HG03159 (cell line): ENCODE results near the gene FRMD4A.

Experiments used
- ATAC-seq: cut with Tn5 transposase; IDR thresholded peaks from one replicate; pipeline ENCODE4 v1.9.1; 2021; ENCODE audit warnings: mild to moderate bottlenecking, moderate library complexity; ENCODE audit not compliant: unreplicated experiment

FRMD4A gene

DNA sequence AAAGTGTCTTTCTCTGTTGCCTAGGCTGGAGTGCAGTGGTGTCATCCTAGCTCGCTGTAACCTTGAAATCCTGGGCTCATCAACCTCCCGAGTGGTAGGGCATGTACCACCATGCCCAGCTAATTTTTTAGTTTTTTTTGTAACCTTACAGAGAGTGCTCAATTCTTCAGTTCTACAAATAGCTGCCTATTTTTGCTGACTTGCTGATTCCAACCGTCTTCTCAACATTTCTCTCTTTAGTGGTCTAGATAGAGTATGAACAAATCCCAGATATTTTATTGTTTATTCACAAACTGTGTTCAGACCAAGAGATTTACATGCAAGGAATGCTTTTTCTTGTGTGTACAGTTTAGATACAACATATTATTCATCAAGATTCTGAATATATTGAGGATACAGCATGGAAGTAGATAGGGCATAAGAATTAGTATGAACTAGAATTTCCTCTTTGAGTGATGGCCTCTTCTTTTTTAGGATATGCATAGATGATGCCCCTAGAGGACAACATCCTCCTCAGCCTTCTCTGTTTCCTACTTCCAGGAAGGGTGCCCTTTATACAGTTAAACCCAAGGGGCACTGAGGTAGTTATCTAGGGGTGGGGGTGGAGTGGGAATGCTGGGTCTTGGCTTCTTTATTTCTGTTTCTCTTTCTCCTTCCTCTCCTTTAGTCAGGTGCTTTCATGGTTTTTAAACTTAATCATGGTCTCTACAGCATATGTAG, 717.9 kb downstream of the FRMD4A start:
- ATAC-seq: no peak

GRCh38 chr10:13608246-13608853, 722.4 kb downstream of the FRMD4A start:
- no peak for ATAC-seq

GRCh38 chr10:13604357-13605040, 726.2 kb downstream of the FRMD4A start:
- ATAC-seq: no peak

- no peak for ATAC-seq
Observed at GRCh38 chr10:13597909-13598308, 732.8 kb downstream of the FRMD4A start.

DNA sequence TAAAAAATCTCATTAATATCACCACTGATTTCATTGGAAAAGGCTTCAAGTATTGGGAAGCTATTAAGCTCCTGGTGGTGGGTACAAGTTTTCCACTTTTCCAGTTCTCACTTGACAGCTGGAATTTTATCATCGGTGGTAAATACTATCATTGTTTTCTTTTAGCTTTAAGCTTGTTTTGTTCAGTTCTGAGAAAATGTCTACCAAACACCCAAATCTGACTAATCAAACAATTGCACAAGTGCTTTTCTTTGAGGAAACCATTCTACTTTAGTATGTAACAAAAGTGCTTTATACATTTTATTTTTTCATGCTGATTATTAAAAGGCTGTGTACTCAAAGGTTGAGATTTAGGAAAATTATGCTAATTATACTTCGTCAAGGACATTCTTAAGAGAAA, 736.1 kb downstream of the FRMD4A start:
- no peak for ATAC-seq
